ENCODE results near the gene SACS. TPM values are rescaled to one million over a fixed set of nuclear protein-coding genes. Genes with fewer than 3 reads are reported as not detected.

SACS gene
- total and polyA plus RNA-seq, 2 donors (not counting 3 experiments of a cell fraction or from before 2014, with no cell fraction given): 14.8 to 72.7 TPM

- Histone ChIP-seq H3K27ac (ENCODE audit: insufficient read depth, low read depth, low read length) (no peak overlapping the region), H3K27me3 (ENCODE audit: control insufficient read depth in 2 of 2, insufficient read depth in 2 of 2, low read length in 2 of 2) (no peaks in the 10 kb centered on the region), H3K9me3 (replicated peaks; ENCODE audit: control insufficient read depth, insufficient read depth, low read length) (no peaks in the 10 kb centered on the region), H3K9ac (replicated peaks; ENCODE audit: extremely low read depth, insufficient read depth, low read length) (no peak overlapping the region), H3K4me1 (ENCODE audit: control insufficient read depth, extremely low read depth, insufficient read depth, low read length) (peaks cover 28% of the 10 kb centered on the region), H3K9me1 (replicated peaks; ENCODE audit: control insufficient read depth, extremely low read depth, insufficient read depth, low read length) (no peaks in the 10 kb centered on the region), H2AFZ (ENCODE audit: low read depth, low read length) (no peak overlapping the region), H3K79me2 (ENCODE audit: control insufficient read depth, insufficient read depth, low read length) (no peaks in the 10 kb centered on the region), H4K20me1 (replicated peaks; ENCODE audit: control insufficient read depth, extremely low read depth, insufficient read depth, low read length) (no peaks in the 10 kb centered on the region), H3K4me2 (ENCODE audit: insufficient read depth, low read length) (no peak overlapping the region), H3K36me3 (ENCODE audit: control insufficient read depth in 2 of 2, extremely low read depth in 1 of 2, insufficient read depth in 2 of 2, low read length in 2 of 2) (no peaks in the 10 kb centered on the region), H3K4me3 (replicated peaks in 1 of 3; ENCODE audit: insufficient read depth in 1 of 3, low read depth in 1 of 3, low read length in 3 of 3) (no peak overlapping the region)
- CTCF ChIA-PET: interaction anchor here (0.7 kb wide), 2 partner anchors 60 to 577 kb away, joined by 3 read pairs; no protein-coding TSS in a partner anchor
- POLR2A ChIA-PET: no interaction called here
- no TSS peak for BruUV-seq (replicated peaks)
- intact Hi-C loops (cut with micrococcal nuclease) (no loop called here), dilution Hi-C loops (cut with MboI; ENCODE audit: extremely low pct_ligation_motif_present, low sequenced_read_pairs) (no loop called here)
- FAIRE-seq (no peak), DNase-seq (ENCODE audit: low read depth, low spot score) (no peak)
- TF ChIP-seq MAX (IDR thresholded peaks at IDR 0.05; ENCODE audit: insufficient read depth, insufficient read length): no peak
- TF ChIP-seq FOS (IDR thresholded peaks at IDR 0.05; ENCODE audit: borderline replicate concordance, insufficient read depth, low read length): no peak
- TF ChIP-seq POLR2A (IDR thresholded peaks at IDR 0.05; ENCODE audit: low read depth, low read length): no peak
- TF ChIP-seq GATA2 (IDR thresholded peaks at IDR 0.05; ENCODE audit: insufficient read depth, insufficient read length, low read depth, low read length): no peak
- no peak for TF ChIP-seq POLR2AphosphoS5 (IDR thresholded peaks at IDR 0.05; ENCODE audit: insufficient read depth, low read depth, low read length)
- no peak for TF ChIP-seq MYC (IDR thresholded peaks at IDR 0.05; ENCODE audit: low read depth, low read length)
- TF ChIP-seq CTCF (IDR thresholded peaks at IDR 0.05; ENCODE audit: extremely low read depth in 1 of 2, insufficient read depth in 1 of 2, low read depth in 1 of 2, low read length in 2 of 2): no peak
Measured at GRCh38 chr13:23383151-23383550, 50.4 kb downstream of the SACS start.
